K562 treated with DMSO at 1 percent for 4 hours (cell line): ENCODE results near the gene CSNK2A1. TPM values are rescaled to one million over a fixed set of nuclear protein-coding genes. Genes with fewer than 3 reads are reported as not detected.

Source experiments
- total RNA-seq: library from RNA; unstranded; fragments of 300-600 nt; gene quantifications from 2 replicates; pipeline ENCODE4 v1.2.3, GENCODE V29; 2022; ENCODE audit not compliant: insufficient read depth

The CSNK2A1 gene
- total RNA-seq, result 35.8 and 41.9 TPM in 2 replicates

DNA sequence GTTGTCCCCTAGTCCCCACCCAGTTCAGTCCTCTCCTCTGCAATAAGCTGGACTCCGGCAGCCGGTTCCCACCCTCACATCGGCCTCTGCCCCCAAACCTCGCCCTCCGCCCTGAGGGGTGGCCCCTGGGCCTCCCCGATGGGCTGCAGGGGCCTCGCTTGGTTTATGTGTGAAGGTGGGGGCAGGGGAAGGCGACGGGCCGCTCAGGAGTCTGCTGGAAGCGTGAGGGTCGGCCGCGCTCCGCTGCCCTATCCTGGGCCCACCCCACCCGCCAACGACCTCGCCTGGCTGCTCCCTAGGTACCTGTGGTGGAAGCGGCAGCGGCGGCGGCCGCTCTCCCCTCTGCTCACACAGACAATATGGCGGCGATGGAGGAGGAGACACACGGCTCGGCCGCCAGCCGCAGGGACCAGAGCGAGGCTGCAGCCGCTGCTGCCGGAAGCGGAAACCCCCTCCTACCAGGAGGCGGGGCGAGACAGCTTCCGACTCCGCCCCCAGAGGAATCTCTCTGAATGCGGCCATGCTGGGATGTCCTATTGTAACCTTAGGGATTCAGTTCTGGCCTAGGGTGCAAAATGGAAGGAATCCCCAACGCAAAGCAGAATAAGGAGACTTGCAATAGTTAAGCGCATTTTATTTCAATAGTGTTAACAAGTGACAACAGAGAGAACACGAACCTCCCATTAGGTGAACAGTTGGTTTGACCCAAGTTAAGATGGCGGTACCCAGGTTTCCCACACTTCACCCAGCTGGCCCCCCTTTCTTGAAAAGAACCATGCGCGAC lies at the start of gene CSNK2A1:
CSNK2A1 (minus strand) TSS at position 422 of the 784 bp plus-strand sequence. CDS start 35,239 bp downstream, outside the sequence.

DNA sequence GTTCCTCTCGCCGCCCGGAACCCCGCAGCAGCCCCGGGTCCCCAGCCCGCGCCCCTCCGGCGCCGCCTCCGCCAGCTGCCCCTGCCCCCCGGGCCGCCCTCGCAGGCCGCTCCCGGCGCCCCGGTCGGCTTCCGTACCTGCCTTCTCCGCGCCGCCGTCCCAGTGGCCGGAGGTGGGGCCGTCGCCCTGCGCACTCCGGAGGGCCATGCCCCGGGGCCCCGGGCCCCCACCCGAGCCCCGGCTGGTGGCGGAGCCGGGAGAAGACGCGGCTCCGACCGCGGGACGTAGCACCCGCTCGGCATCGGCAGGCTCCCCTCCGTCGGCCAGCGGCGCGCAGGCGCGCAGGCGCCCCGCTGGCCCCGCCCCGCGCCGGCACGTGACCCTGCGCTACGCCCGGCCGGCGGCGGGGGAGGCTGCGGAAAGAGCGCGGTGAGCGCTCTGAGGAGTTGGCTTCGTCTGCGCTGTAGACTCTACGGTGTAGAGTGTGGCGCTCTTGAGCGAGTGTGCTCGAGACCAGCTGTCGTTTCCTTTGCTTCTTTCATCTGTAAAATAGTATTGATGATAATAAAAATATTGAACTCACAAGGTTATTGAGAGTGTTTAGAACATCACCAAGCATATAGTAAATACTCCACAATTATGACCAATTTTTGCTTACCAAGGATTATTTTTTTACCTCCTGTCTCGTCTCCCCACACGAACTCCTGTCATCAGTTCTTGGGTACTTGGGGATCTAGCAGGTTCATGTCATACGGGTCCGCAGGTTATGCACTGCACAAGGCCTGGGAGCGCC lies 81.2 kb downstream of the CSNK2A1 start, which contains the start of gene TBC1D20:
TBC1D20 (minus strand) TSS at position 335 of the 793 bp plus-strand sequence; CDS start at position 207, 128 bp downstream.

Other genes starting within 250 kb of the CSNK2A1 start
- 26.5 and 30.5 TPM in 2 replicates for gene ZCCHC3, start 246.2 kb downstream of the CSNK2A1 start, total RNA-seq
- gene SOX12, start 218.2 kb downstream of the CSNK2A1 start, total RNA-seq, result 14.9 and 16.5 TPM in 2 replicates
- 20.9 and 21.8 TPM in 2 replicates for gene NRSN2, start 196.7 kb downstream of the CSNK2A1 start, total RNA-seq
- 210 and 297 TPM in 2 replicates for gene TRIB3, start 163.0 kb downstream of the CSNK2A1 start, total RNA-seq
- 117 and 170 TPM in 2 replicates for gene RBCK1, start 135.5 kb downstream of the CSNK2A1 start, total RNA-seq
- 23.7 and 26.5 TPM in 2 replicates for gene TBC1D20, start 81.3 kb downstream of the CSNK2A1 start, total RNA-seq
- gene TCF15, start 66.5 kb upstream of the CSNK2A1 start, total RNA-seq, result 4.8 and 5.8 TPM in 2 replicates
- gene SRXN1, start 109.4 kb upstream of the CSNK2A1 start, total RNA-seq, result 7.3 and 11.5 TPM in 2 replicates
- not detected in 2 replicates for gene SCRT2, start 132.0 kb upstream of the CSNK2A1 start, total RNA-seq
- 0.18 TPM in 1 of 2 replicates, not detected in the other for gene SLC52A3, start 224.7 kb upstream of the CSNK2A1 start, total RNA-seq